ENCODE results near the gene RUNX2.

Gene RUNX2

GRCh38 chr6:45653117-45653883 is 325.2 kb downstream of the RUNX2 start:
- H3K4me3 ChIP-seq (ENCODE audit: low read depth, low read length), result no peak overlapping the region
- peak; percentile 86 for DNase-seq (ENCODE audit: low read depth)
- TF ChIP-seq POLR2A (IDR thresholded peaks at IDR 0.05; ENCODE audit: extremely low read depth, insufficient read length), result no peak
- no peak for TF ChIP-seq MYC (IDR thresholded peaks at IDR 0.05; ENCODE audit: low read depth, low read length)
- TF ChIP-seq MAX (IDR thresholded peaks at IDR 0.05; ENCODE audit: low read depth, low read length), result no peak
- TF ChIP-seq, protein P1, sequence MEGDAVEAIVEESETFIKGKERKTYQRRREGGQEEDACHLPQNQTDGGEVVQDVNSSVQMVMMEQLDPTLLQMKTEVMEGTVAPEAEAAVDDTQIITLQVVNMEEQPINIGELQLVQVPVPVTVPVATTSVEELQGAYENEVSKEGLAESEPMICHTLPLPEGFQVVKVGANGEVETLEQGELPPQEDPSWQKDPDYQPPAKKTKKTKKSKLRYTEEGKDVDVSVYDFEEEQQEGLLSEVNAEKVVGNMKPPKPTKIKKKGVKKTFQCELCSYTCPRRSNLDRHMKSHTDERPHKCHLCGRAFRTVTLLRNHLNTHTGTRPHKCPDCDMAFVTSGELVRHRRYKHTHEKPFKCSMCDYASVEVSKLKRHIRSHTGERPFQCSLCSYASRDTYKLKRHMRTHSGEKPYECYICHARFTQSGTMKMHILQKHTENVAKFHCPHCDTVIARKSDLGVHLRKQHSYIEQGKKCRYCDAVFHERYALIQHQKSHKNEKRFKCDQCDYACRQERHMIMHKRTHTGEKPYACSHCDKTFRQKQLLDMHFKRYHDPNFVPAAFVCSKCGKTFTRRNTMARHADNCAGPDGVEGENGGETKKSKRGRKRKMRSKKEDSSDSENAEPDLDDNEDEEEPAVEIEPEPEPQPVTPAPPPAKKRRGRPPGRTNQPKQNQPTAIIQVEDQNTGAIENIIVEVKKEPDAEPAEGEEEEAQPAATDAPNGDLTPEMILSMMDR (IDR thresholded peaks at IDR 0.05; ENCODE audit: low read depth, low read length), result no peak

- no peak for DNase-seq (ENCODE audit: low read depth)
- TF ChIP-seq POLR2A (IDR thresholded peaks at IDR 0.05; ENCODE audit: extremely low read depth, insufficient read length) (no peak), MYC (IDR thresholded peaks at IDR 0.05; ENCODE audit: low read depth, low read length) (no peak), MAX (IDR thresholded peaks at IDR 0.05; ENCODE audit: low read depth, low read length) (no peak)
- TF ChIP-seq, protein P1 (IDR thresholded peaks at IDR 0.05; ENCODE audit: low read depth, low read length), result no peak
- no peak overlapping the region for H3K4me3 ChIP-seq (ENCODE audit: low read depth, low read length)
Measured at GRCh38 chr6:45654673-45655072, 326.5 kb downstream of the RUNX2 start.

- no peak for DNase-seq (ENCODE audit: low read depth)
- no peak for TF ChIP-seq MAX (IDR thresholded peaks at IDR 0.05; ENCODE audit: low read depth, low read length)
- no peak overlapping the region for H3K4me3 ChIP-seq (ENCODE audit: low read depth, low read length)
Measured at GRCh38 chr6:45655745-45656476, 327.8 kb downstream of the RUNX2 start.

DNA sequence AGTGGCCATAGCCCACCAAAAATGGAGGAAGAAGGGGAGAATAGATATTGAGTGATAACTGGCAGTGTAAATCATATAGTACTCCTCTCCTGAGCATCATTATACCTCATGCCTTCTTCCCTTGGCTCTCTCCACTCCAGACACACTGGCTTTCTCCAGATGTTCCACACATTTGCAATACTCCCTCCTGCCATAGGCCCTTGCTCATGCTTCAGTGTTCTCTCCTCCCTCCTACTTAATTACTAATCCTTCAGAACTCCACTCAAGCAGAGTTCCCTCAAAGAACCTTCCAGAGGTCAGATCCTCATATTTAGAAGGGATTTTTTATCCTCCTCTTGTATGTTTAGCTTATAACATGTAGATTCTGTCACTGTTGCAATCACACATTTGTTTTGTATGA is 329.1 kb downstream of the RUNX2 start:
- no peak for DNase-seq (ENCODE audit: low read depth)
- no peak overlapping the region for H3K4me3 ChIP-seq (ENCODE audit: low read depth, low read length)
- TF ChIP-seq, protein P1 (IDR thresholded peaks at IDR 0.05; ENCODE audit: low read depth, low read length), result no peak
- TF ChIP-seq POLR2A (IDR thresholded peaks at IDR 0.05; ENCODE audit: extremely low read depth, insufficient read length) (no peak), MYC (IDR thresholded peaks at IDR 0.05; ENCODE audit: low read depth, low read length) (no peak), MAX (IDR thresholded peaks at IDR 0.05; ENCODE audit: low read depth, low read length) (no peak)

DNA sequence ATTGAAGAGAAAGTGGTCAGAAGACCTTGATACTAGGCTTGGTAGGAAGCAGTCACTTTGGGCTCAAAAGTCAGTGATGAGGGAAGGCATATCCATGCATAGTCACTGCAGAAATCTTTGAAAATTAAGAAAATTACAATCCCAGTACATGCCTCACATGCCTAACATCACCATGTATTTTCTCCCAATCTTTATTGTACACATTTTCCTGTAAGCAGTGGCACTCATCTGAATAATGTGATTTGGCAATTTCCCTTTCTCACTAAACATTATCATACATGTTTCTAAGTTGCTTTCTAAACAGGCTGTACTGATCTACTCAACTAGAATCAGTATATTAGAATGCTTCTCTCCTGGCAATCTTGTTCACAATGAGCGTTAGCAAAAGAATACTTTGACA is 330.3 kb downstream of the RUNX2 start:
- no peak for TF ChIP-seq POLR2A (IDR thresholded peaks at IDR 0.05; ENCODE audit: extremely low read depth, insufficient read length)
- no peak for DNase-seq (ENCODE audit: low read depth)
- no peak overlapping the region for H3K4me3 ChIP-seq (ENCODE audit: low read depth, low read length)

DNA sequence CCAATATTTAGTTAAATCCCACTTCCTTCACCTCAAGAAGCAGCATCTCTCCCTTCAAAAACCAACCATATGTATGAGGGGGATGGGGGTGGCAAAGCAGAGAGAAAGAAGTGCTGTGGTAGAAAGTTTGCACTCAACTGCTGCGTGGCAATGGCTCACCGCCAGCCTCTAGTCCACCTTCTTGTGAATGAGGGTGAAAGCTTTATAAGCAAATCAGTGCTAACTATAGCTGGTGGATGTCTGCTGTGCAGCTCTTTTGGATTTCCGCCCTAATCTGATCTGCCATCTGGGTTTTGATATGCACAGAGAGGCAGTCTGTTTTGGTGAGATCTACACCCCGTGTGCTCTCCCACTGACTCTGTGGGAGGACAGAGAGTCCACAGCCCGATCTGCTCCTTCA is 330.8 kb downstream of the RUNX2 start:
- DNase-seq (ENCODE audit: low read depth), result no peak
- TF ChIP-seq, protein P1 (IDR thresholded peaks at IDR 0.05; ENCODE audit: low read depth, low read length), result no peak
- TF ChIP-seq MYC (IDR thresholded peaks at IDR 0.05; ENCODE audit: low read depth, low read length) (no peak), POLR2A (IDR thresholded peaks at IDR 0.05; ENCODE audit: extremely low read depth, insufficient read length) (no peak), MAX (IDR thresholded peaks at IDR 0.05; ENCODE audit: low read depth, low read length) (no peak)
- no peak overlapping the region for H3K4me3 ChIP-seq (ENCODE audit: low read depth, low read length)

Data from NB4 (cell line).